MM.1S (cell line): ENCODE measurements around the gene PRSS8.
"Not testable (repeated sequence)": the region's sequence is repeated elsewhere in the genome, so short reads cannot be mapped to it uniquely, and the experiment has no call there.

Source experiments
- DNase-seq: peaks from one replicate; pipeline ENCODE4 v3.0.0-alpha.2; 2015
- H2AFZ ChIP-seq: fragments of 300-600 bp; sonication (generic); 2 replicates; pipeline ENCODE4 v1.6.0; 2016; ENCODE audit warnings: antibody characterized with exemption, low read length
- H3F3A ChIP-seq: fragments of 300-600 bp; sonication (generic); 2 replicates; pipeline ENCODE4 v1.6.1; 2016; ENCODE audit warnings: mild to moderate bottlenecking, antibody characterized with exemption, low read length, moderate library complexity, mixed read lengths; ENCODE audit not compliant: insufficient read depth
- H3K27ac ChIP-seq: fragments of 300-600 bp; sonication (generic); 2 replicates; pipeline ENCODE4 v1.5.1; 2016; ENCODE audit warnings: mild to moderate bottlenecking, low read length
- H3K27me3 ChIP-seq: fragments of 300-600 bp; sonication (generic); replicated peaks from 2 replicates; pipeline ENCODE4 v1.6.0; 2016; ENCODE audit warnings: low read length; ENCODE audit not compliant: insufficient read depth
- H3K36me3 ChIP-seq: fragments of 300-600 bp; sonication (generic); replicated peaks from 2 replicates; pipeline ENCODE4 v1.6.1; 2016; ENCODE audit warnings: mild to moderate bottlenecking, low read length, mixed read lengths; ENCODE audit not compliant: insufficient read depth
- H3K4me1 ChIP-seq: fragments of 300-600 bp; sonication (generic); 2 replicates; pipeline ENCODE4 v1.6.1; 2016; ENCODE audit warnings: low read length, mixed read lengths
- H3K4me2 ChIP-seq: fragments of 300-600 bp; sonication (generic); 2 replicates; pipeline ENCODE4 v1.6.0; 2016; ENCODE audit warnings: low read depth, low read length
- H3K4me3 ChIP-seq: fragments of 300-600 bp; sonication (generic); 2 replicates; pipeline ENCODE4 v1.5.1; 2016; ENCODE audit warnings: low read length, mixed read lengths
- H3K79me2 ChIP-seq: fragments of 300-600 bp; sonication (generic); 2 replicates; pipeline ENCODE4 v1.6.1; 2016; ENCODE audit warnings: mixed run types, low read length, mixed read lengths
- H3K9ac ChIP-seq: fragments of 300-600 bp; sonication (generic); 2 replicates; pipeline ENCODE4 v1.6.1; 2016; ENCODE audit warnings: low read length, mixed read lengths
- H3K9me2 ChIP-seq: fragments of 300-600 bp; sonication (generic); replicated peaks from 2 replicates; pipeline ENCODE4 v1.6.1; 2016; ENCODE audit warnings: mild to moderate bottlenecking, low read length, mixed read lengths; ENCODE audit not compliant: insufficient read depth
- H3K9me3 ChIP-seq: fragments of 300-600 bp; sonication (generic); replicated peaks from 2 replicates; pipeline ENCODE4 v1.6.1; 2016; ENCODE audit warnings: mild to moderate bottlenecking, low read length, mixed read lengths; ENCODE audit not compliant: insufficient read depth
- H4K20me1 ChIP-seq: fragments of 300-600 bp; sonication (generic); 2 replicates; pipeline ENCODE4 v1.6.1; 2016; ENCODE audit warnings: mild to moderate bottlenecking, low read length, moderate library complexity, mixed read lengths; ENCODE audit not compliant: insufficient read depth
- EZH2 ChIP-seq: fragments of 300-600 bp; sonication (generic); optimal IDR thresholded peaks from 2 replicates; pipeline ENCODE3; 2017; ENCODE audit warnings: low read depth, mild to moderate bottlenecking, antibody characterized with exemption, low read length, mixed read lengths
- EZH2phosphoT487 ChIP-seq: fragments of 300-600 bp; sonication (generic); IDR thresholded peaks from 2 replicates; pipeline ENCODE4 v1.6.1; 2018; ENCODE audit warnings: antibody characterized with exemption, low read length
- TF ChIP-seq, protein P1 (sequence below): fragments of 300-600 bp; sonication (generic); IDR thresholded peaks from 2 replicates; pipeline ENCODE4 v1.5.1; 2016; ENCODE audit warnings: antibody characterized with exemption, low read length, mixed read lengths

PRSS8 gene

DNA sequence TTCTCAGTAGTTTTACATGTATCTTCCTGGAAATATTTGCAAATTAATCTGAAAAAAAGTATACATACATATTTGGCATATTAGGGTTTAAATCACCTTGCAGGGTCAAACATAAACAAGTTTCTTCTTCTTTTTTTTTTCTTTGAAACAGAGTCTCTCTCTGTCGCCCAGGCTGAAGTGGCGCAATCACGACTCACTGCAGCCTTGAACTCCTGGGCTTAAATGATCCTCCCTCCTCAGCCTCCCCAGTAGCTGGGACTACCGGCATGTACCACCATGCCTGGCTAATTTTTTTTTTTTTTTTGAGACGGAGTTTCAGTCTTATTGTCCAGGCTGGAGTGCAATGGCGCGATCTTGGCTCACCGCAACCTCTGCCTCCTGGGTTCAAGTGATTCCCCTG, 31.8 kb upstream of the PRSS8 start:
- Histone ChIP-seq H3K4me2 (no peak overlapping the region), H2AFZ (no peak overlapping the region), H4K20me1 (no peaks in the 10 kb centered on the region), H3K27ac (no peak overlapping the region), H3K27me3 (peaks cover 40% of the 10 kb centered on the region), H3K4me3 (no peak overlapping the region), H3K36me3 (no peaks in the 10 kb centered on the region), H3K79me2 (no peaks in the 10 kb centered on the region), H3F3A (no peaks in the 10 kb centered on the region), H3K9ac (no peak overlapping the region), H3K9me3 (no peaks in the 10 kb centered on the region), H3K9me2 (no peaks in the 10 kb centered on the region), H3K4me1 (no peaks in the 10 kb centered on the region)
- TF ChIP-seq EZH2phosphoT487: no peak
- TF ChIP-seq, protein P1, sequence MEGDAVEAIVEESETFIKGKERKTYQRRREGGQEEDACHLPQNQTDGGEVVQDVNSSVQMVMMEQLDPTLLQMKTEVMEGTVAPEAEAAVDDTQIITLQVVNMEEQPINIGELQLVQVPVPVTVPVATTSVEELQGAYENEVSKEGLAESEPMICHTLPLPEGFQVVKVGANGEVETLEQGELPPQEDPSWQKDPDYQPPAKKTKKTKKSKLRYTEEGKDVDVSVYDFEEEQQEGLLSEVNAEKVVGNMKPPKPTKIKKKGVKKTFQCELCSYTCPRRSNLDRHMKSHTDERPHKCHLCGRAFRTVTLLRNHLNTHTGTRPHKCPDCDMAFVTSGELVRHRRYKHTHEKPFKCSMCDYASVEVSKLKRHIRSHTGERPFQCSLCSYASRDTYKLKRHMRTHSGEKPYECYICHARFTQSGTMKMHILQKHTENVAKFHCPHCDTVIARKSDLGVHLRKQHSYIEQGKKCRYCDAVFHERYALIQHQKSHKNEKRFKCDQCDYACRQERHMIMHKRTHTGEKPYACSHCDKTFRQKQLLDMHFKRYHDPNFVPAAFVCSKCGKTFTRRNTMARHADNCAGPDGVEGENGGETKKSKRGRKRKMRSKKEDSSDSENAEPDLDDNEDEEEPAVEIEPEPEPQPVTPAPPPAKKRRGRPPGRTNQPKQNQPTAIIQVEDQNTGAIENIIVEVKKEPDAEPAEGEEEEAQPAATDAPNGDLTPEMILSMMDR: no peak
- TF ChIP-seq EZH2: no peak
- no peak for DNase-seq

DNA sequence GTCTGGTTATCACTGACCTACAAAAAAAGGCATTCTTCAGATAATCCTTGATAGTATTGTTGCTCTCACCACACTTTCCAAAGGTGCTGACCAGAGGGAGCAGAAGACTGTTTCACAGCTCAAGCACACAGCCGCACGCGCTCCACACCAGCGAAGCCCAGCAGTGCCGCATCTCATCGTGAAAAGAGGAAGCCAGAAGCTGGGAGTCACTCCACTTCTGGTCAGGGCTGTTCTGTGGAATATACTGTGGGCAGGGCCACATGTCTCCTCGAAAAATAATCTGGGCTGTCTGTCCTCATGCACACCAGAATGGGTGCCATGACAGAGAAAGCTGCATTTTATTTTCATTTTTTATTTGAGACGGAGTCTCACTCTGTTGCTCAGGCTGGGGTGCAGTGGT, 21.6 kb upstream of the PRSS8 start:
- H2AFZ ChIP-seq: no peak overlapping the region
- DNase-seq: no peak
- H3K27me3 ChIP-seq: peaks cover 49% of the 10 kb centered on the region
- H3K9ac ChIP-seq: no peak overlapping the region
- no peak overlapping the region for H3K4me3 ChIP-seq
- no peaks in the 10 kb centered on the region for H3K9me2 ChIP-seq
- TF ChIP-seq, protein P1: no peak
- TF ChIP-seq EZH2 (no peak), EZH2phosphoT487 (no peak)
- no peak overlapping the region for H3K27ac ChIP-seq
- H3K79me2 ChIP-seq: no peaks in the 10 kb centered on the region
- no peaks in the 10 kb centered on the region for H3F3A ChIP-seq
- no peaks in the 10 kb centered on the region for H4K20me1 ChIP-seq
- H3K36me3 ChIP-seq: no peaks in the 10 kb centered on the region
- H3K4me2 ChIP-seq: no peak overlapping the region
- no peaks in the 10 kb centered on the region for H3K9me3 ChIP-seq
- no peaks in the 10 kb centered on the region for H3K4me1 ChIP-seq

DNA sequence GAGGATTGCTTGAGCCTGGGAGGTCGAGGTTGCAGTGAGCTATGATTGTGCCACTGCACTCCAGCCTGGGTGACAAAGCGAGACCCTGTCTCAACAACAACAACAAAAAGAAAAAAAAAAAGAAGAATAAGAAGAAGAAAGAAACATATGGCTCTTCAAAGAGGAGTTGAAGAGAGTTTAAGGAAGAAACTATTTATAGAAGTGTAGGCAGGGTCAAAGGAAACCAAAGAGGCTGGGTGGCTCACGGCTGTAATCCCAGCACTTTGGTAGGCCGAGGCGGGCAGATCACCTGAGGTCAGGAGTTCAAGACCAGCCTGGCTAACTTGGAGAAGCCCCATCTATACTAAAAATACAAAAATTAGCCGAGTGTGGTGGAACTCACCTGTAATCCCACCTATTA, 15.4 kb upstream of the PRSS8 start:
- not testable (repeated sequence) for H3K27ac ChIP-seq, H3K9me3 ChIP-seq, H3K4me1 ChIP-seq

DNA sequence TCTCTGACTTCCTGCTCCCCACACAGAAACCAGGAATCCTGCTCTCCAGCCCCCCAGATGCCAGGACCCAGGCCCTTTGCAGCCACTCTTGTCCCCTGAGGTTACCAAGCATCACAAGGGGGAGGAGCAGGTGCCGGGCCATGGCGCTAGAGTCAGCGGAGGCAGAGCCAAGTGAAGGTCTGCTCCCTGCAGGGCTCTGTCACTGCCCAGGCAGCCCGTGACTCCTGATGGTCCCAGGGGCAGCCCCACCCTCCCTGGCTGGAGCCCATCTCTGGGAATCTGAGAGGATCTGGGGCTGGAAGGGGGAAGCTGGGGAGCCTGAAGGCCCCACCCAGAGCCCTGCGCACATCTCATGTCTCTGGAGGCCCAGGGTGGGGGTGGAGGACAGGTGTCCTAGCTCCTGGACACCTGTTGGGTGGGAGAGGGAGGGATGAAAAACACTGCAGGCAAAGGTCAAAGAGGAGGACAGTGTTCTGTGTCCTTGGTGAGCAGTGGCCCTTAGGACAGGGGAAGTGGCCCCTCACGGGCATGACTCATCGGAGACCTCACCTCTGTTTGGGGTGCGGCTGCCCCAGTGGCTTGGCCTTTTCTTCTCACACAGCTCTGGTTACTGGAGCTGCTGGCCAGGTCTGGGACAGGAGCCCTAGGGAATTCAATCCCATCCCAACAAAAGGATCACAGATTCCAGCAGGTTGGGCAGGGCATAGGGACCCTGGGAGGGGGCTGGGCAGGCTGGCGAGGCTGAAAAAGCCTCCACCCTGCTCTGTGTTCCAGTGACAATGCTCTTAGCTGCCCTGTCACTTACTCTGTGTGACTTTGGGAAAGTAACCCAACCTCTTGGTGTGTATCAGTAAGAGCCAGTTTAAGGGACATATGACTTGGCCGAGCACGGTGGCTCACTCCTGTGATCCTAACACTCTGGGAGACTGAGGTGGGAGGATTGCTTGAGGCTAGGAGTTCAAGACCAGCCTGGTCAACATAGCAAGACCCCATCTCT, 14.7 kb upstream of the PRSS8 start, which contains the start of gene PRSS36:
Gene PRSS36, minus strand, starts transcription at position 173 of the 997 bp plus-strand sequence. Its CDS starts 31 bp downstream, at position 142.
- Histone ChIP-seq H3K4me1 (no peaks in the 10 kb centered on the region), H3K9me2 (no peaks in the 10 kb centered on the region), H3K9me3 (no peaks in the 10 kb centered on the region), H3K27ac (no peak within 1 kb of the TSS), H3K4me3 (no peak within 1 kb of the TSS), H3K36me3 (no peaks in the 10 kb centered on the region), H4K20me1 (no peaks in the 10 kb centered on the region), H3K9ac (no peak within 1 kb of the TSS), H2AFZ (no peak within 1 kb of the TSS), H3K4me2 (no peak within 1 kb of the TSS), H3K79me2 (no peaks in the 10 kb centered on the region), H3K27me3 (peaks cover 54% of the 10 kb centered on the region), H3F3A (no peaks in the 10 kb centered on the region)
- TF ChIP-seq EZH2phosphoT487: no peak
- TF ChIP-seq, protein P1: no peak
- TF ChIP-seq EZH2: no peak
- no peak for DNase-seq

More for the DNA sequence above, 15.4 kb upstream of the PRSS8 start:
- not testable (repeated sequence) for H2AFZ ChIP-seq, H4K20me1 ChIP-seq, H3K4me3 ChIP-seq, H3K9me2 ChIP-seq, DNase-seq, H3K79me2 ChIP-seq, H3K4me2 ChIP-seq, H3K36me3 ChIP-seq, H3F3A ChIP-seq, H3K9ac ChIP-seq
- peaks cover 54% of the 10 kb centered on the region for H3K27me3 ChIP-seq
